A673 (cell line): Measurements from ENCODE around the gene CLMP. TPM values are rescaled to one million over a fixed set of nuclear protein-coding genes. Genes with fewer than 3 reads are reported as not detected.

Experiments
- BruUV-seq: library from RNA; stranded (reverse); fragments of 400-500 nt; replicated peaks from 2 replicates; lab custom pipeline; 2021; lab: Mats Ljungman, UMichigan
- CTCF ChIA-PET: fragments of 300-600 bp; sonication (Branson Sonifier 250); formaldehyde crosslinking; loops from one replicate; lab custom pipeline; 2022; ENCODE audit warnings: antibody characterized with exemption; lab: Charles Lee
- POLR2A ChIA-PET: fragments of 300-600 bp; sonication (Branson Sonifier 250); formaldehyde crosslinking; loops from one replicate; lab custom pipeline; 2022; ENCODE audit warnings: antibody characterized with exemption; ENCODE audit not compliant: low non-redundant PET; lab: Charles Lee
- DNase-seq: peaks from one replicate; pipeline ENCODE4 v3.0.0-alpha.2; 2015; ENCODE audit warnings: low spot score
- H3K27ac ChIP-seq: fragments of 200-600 bp; sonication (generic); 2 replicates; pipeline ENCODE4 v1.5.1; 2016; ENCODE audit warnings: mixed run types, low read depth, mild to moderate bottlenecking, mixed read lengths, antibody characterized with exemption, low read length; ENCODE audit not compliant: poor library complexity, severe bottlenecking
- H3K27me3 ChIP-seq: fragments of 200-600 bp; sonication (generic); replicated peaks from 2 replicates; pipeline ENCODE4 v1.6.1; 2017; ENCODE audit warnings: mixed run types, low read depth, mild to moderate bottlenecking, mixed read lengths, antibody characterized with exemption, low read length; ENCODE audit not compliant: insufficient read depth, poor library complexity
- H3K36me3 ChIP-seq: fragments of 200-600 bp; sonication (generic); 2 replicates; pipeline ENCODE4 v1.6.1; 2016; ENCODE audit warnings: mixed run types, mild to moderate bottlenecking, mixed read lengths, antibody characterized with exemption, low read length; ENCODE audit not compliant: insufficient read depth, poor library complexity, severe bottlenecking
- H3K4me1 ChIP-seq: fragments of 200-600 bp; sonication (generic); 2 replicates; pipeline ENCODE4 v1.6.1; 2017; ENCODE audit warnings: mixed run types, mild to moderate bottlenecking, mixed read lengths, antibody characterized with exemption, low read length; ENCODE audit not compliant: insufficient read depth, poor library complexity, severe bottlenecking
- H3K4me3 ChIP-seq: fragments of 200-600 bp; sonication (generic); 2 replicates; pipeline ENCODE4 v1.5.1; 2016; ENCODE audit warnings: low read depth, mixed run types, mild to moderate bottlenecking, mixed read lengths, low read length; ENCODE audit not compliant: poor library complexity, severe bottlenecking
- H3K9me3 ChIP-seq: fragments of 200-600 bp; sonication (generic); 2 replicates; pipeline ENCODE4 v1.6.1; 2016; ENCODE audit warnings: mixed run types, low read depth, mild to moderate bottlenecking, mixed read lengths, antibody characterized with exemption, low read length; ENCODE audit not compliant: poor library complexity, severe bottlenecking
- EZH2 ChIP-seq: fragments of 200-600 bp; sonication (generic); IDR thresholded peaks from 2 replicates; pipeline ENCODE4 v1.6.1; 2017; ENCODE audit warnings: borderline replicate concordance, low read depth, mild to moderate bottlenecking, mixed read lengths, antibody characterized with exemption, low read length; ENCODE audit not compliant: poor library complexity, severe bottlenecking
- intact Hi-C: fragments of 100-400 bp; cut with micrococcal nuclease; formaldehyde crosslinking; loops from one replicate; pipeline ENCODE4 v1.10.0; 2022; ENCODE audit not compliant: unreplicated experiment
- total RNA-seq: library from RNA; stranded (reverse); gene quantifications from 2 replicates; pipeline ENCODE4 v1.2.3, GENCODE V29; 2021
- TF ChIP-seq, protein P1 (sequence below): fragments of 300-800, 200-600 bp; sonication (generic); conservative IDR thresholded peaks from 2 replicates; pipeline ENCODE4 v1.5.1; 2017; ENCODE audit warnings: low read depth, mild to moderate bottlenecking, antibody characterized with exemption, low read length, moderate library complexity, mixed read lengths

The CLMP gene
- total RNA-seq, 1 experiment from 2014 or later, result 62.6 TPM

DNA sequence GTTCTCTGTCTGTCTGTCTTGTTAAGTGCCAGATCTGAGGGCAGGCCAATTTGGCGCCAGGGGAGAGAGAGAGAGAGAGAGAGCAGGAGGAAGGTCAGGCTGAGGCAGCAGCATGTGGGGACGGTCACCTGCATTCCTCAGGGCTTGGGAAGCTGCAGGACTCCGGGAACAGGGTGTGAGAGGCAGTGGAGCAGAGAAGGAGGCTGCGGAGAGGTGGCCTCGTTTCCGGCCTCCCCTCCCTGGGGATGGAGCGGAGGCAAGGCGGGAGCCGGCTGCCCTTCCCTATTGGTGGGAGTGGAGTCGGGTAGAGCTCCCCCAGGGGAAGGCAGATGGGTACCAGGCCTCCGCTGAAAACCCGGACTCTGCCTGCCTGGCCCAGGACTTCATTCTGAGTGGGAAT, 9.7 kb downstream of the CLMP start:
- intact Hi-C loops, result no loop called here
- no peak overlapping the region for H3K27ac ChIP-seq
- peaks cover 42% of the 10 kb centered on the region for H3K4me1 ChIP-seq
- no peaks in the 10 kb centered on the region for H3K9me3 ChIP-seq
- H3K4me3 ChIP-seq, result no peak overlapping the region
- H3K27me3 ChIP-seq, result no peaks in the 10 kb centered on the region
- BruUV-seq, result no TSS peak
- H3K36me3 ChIP-seq, result no peaks in the 10 kb centered on the region
- ChIA-PET CTCF (no interaction called here), POLR2A (no interaction called here)
- DNase-seq, result no peak
- TF ChIP-seq, protein P1, sequence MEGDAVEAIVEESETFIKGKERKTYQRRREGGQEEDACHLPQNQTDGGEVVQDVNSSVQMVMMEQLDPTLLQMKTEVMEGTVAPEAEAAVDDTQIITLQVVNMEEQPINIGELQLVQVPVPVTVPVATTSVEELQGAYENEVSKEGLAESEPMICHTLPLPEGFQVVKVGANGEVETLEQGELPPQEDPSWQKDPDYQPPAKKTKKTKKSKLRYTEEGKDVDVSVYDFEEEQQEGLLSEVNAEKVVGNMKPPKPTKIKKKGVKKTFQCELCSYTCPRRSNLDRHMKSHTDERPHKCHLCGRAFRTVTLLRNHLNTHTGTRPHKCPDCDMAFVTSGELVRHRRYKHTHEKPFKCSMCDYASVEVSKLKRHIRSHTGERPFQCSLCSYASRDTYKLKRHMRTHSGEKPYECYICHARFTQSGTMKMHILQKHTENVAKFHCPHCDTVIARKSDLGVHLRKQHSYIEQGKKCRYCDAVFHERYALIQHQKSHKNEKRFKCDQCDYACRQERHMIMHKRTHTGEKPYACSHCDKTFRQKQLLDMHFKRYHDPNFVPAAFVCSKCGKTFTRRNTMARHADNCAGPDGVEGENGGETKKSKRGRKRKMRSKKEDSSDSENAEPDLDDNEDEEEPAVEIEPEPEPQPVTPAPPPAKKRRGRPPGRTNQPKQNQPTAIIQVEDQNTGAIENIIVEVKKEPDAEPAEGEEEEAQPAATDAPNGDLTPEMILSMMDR, result no peak
- no peak for TF ChIP-seq EZH2

DNA sequence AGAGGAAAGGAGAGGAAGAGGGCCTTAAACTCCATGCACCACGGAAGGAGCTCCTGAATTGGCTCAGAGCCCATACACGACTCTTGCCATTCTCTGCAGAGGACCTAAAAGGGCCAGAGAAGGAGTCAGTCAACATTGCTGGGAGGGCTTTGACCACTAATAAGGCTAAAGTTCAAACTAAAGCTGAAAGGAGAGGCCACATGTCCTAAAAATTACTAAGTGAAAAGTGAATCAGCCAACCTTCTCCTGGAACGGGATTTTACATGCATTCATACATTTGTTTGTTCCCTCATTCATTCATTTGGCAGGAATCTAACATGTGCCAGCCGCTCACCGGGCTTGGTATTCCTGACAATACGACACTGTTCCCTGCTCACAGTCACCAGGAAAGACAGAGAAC, 10.5 kb downstream of the CLMP start:
- H3K36me3 ChIP-seq, result no peaks in the 10 kb centered on the region
- intact Hi-C loops, result no loop called here

DNA sequence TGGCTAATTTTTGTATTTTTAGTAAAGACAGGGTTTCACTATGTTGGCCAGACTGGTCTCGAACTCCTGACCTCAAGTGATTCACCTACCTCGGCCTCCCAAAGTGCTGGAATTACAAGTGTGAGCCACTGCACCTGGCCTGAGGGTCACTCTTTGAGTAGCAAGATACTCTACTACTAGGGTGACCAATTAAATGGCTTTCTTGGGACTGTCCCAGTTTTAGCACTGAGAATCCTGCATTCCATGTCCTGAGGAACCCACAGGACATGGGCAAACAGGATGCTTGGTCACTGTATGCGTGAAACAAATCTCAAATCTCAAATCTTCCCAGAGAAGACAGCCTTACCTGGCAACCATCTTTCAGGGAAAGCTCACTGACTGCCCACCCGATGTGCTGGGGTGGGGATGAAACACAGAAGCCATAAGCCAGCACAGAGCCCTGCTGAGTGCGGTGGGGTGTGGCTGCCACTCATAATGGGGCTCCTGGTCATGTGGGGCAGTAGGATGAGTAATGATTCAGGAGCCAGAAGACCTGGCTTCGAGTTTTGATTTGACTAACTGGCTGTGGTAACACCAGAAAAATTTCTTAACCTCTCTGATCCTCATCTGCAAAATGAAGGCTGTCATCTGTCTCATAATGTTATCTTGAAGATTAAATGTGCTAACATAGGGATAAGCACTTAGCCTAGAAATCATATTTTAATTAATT, 11.5 kb downstream of the CLMP start:
- no peaks in the 10 kb centered on the region for H3K36me3 ChIP-seq
- H3K27ac ChIP-seq, result no peak overlapping the region
- no peak for DNase-seq
- no peaks in the 10 kb centered on the region for H3K27me3 ChIP-seq
- intact Hi-C loops, result no loop called here
- peaks cover 36% of the 10 kb centered on the region for H3K4me1 ChIP-seq
- ChIA-PET POLR2A (no interaction called here), CTCF (no interaction called here)
- BruUV-seq, result no TSS peak
- TF ChIP-seq EZH2, result no peak
- TF ChIP-seq, protein P1, result no peak
- no peaks in the 10 kb centered on the region for H3K9me3 ChIP-seq
- no peak overlapping the region for H3K4me3 ChIP-seq

More for the DNA sequence above, 10.5 kb downstream of the CLMP start:
- H3K4me3 ChIP-seq, result no peak overlapping the region
- POLR2A ChIA-PET, result no interaction called here
- no peaks in the 10 kb centered on the region for H3K9me3 ChIP-seq
- no peak for DNase-seq
- peaks cover 43% of the 10 kb centered on the region for H3K4me1 ChIP-seq
- no TSS peak for BruUV-seq
- H3K27me3 ChIP-seq, result no peaks in the 10 kb centered on the region
- TF ChIP-seq EZH2, result no peak
- CTCF ChIA-PET, result no interaction called here
- no peak overlapping the region for H3K27ac ChIP-seq
